Mesendoderm (in vitro differentiated cells): ENCODE data around the gene SLC25A12.
"Not testable (repeated sequence)": the region's sequence is repeated elsewhere in the genome, so short reads cannot be mapped to it uniquely, and the experiment has no call there.

Experiments
- DNase-seq: peaks from one replicate; pipeline ENCODE4 v3.0.0; 2013
- H2AK5ac ChIP-seq: 2 replicates; pipeline ENCODE4 v1.6.1; 2013; ENCODE audit warnings: low read length, inconsistent platforms
- H2BK120ac ChIP-seq: 2 replicates; pipeline ENCODE4 v1.6.1; 2013; ENCODE audit warnings: low read depth, mild to moderate bottlenecking, low read length, moderate library complexity, mixed read lengths
- H2BK15ac ChIP-seq: replicated peaks from 2 replicates; pipeline ENCODE4 v1.6.1; 2013; ENCODE audit warnings: low read depth, mild to moderate bottlenecking, moderate library complexity
- H2BK5ac ChIP-seq: 2 replicates; pipeline ENCODE4 v1.6.1; 2013; ENCODE audit warnings: low read length, inconsistent platforms
- H3K18ac ChIP-seq: 2 replicates; pipeline ENCODE4 v1.6.1; 2013; ENCODE audit warnings: mild to moderate bottlenecking, low read length, mixed read lengths
- H3K23ac ChIP-seq: one replicate; pipeline ENCODE4 v1.6.1; 2013; ENCODE audit warnings: low read length
- H3K27ac ChIP-seq: 2 replicates; pipeline ENCODE4 v1.5.1; 2013; ENCODE audit warnings: low read depth, mild to moderate bottlenecking, inconsistent platforms, low read length, moderate library complexity
- H3K27me3 ChIP-seq: 2 replicates; pipeline ENCODE4 v1.6.1; 2013; ENCODE audit warnings: low read length, control low read depth, mild to moderate bottlenecking, inconsistent platforms; ENCODE audit not compliant: insufficient read depth, poor library complexity
- H3K36me3 ChIP-seq: 2 replicates; pipeline ENCODE4 v1.6.1; 2013; ENCODE audit warnings: low read length, inconsistent platforms; ENCODE audit not compliant: control insufficient read depth, insufficient read depth
- H3K4ac ChIP-seq: one replicate; pipeline ENCODE4 v1.6.1; 2013; ENCODE audit warnings: low read depth, mild to moderate bottlenecking, low read length, moderate library complexity
- H3K4me1 ChIP-seq: 2 replicates; pipeline ENCODE4 v1.6.1; 2013; ENCODE audit warnings: low read depth, low read length, inconsistent platforms; ENCODE audit not compliant: control insufficient read depth
- H3K4me2 ChIP-seq: 2 replicates; pipeline ENCODE4 v1.6.1; 2013; ENCODE audit warnings: low read length
- H3K4me3 ChIP-seq: 2 replicates; pipeline ENCODE4 v1.5.1; 2013; ENCODE audit warnings: mild to moderate bottlenecking, low read length
- H3K56ac ChIP-seq: one replicate; pipeline ENCODE4 v1.6.1; 2013; ENCODE audit warnings: low read length
- H3K79me1 ChIP-seq: 2 replicates; pipeline ENCODE4 v1.6.1; 2013; ENCODE audit warnings: low read length, inconsistent platforms
- H3K79me2 ChIP-seq: 2 replicates; pipeline ENCODE4 v1.6.1; 2013; ENCODE audit warnings: mild to moderate bottlenecking, low read length; ENCODE audit not compliant: control insufficient read depth, insufficient read depth
- H3K9ac ChIP-seq: 2 replicates; pipeline ENCODE4 v1.6.1; 2013; ENCODE audit warnings: low read length, inconsistent platforms
- H4K5ac ChIP-seq: one replicate; pipeline ENCODE4 v1.6.1; 2013; ENCODE audit warnings: low read length
- H4K8ac ChIP-seq: one replicate; pipeline ENCODE4 v1.6.1; 2013; ENCODE audit warnings: low read depth, mild to moderate bottlenecking, control low read depth, low read length, moderate library complexity
- WGBS: extraction: QIAGEN DNeasy Blood & Tissue Kit; methylation state at CpG from one replicate; pipeline ENCODE4 v1.1.7; 2013; ENCODE audit warnings: low lambda C conversion rate, missing lambda C conversion rate; ENCODE audit not compliant: insufficient coverage; ENCODE audit errors: extremely low coverage; 5-methylcytosine and 5-hydroxymethylcytosine counted together

SLC25A12 gene

GRCh38 chr2:171913517-171913916, 19.5 kb upstream of the SLC25A12 start:
- H3K4me1 ChIP-seq, result no peaks in the 10 kb centered on the region
- no peak overlapping the region for H2BK120ac ChIP-seq
- no peaks in the 10 kb centered on the region for H3K79me2 ChIP-seq
- H3K4me2 ChIP-seq, result no peak overlapping the region
- H3K4me3 ChIP-seq, result no peak overlapping the region
- no peak overlapping the region for H3K9ac ChIP-seq
- no peak overlapping the region for H4K5ac ChIP-seq
- H3K36me3 ChIP-seq, result no peaks in the 10 kb centered on the region
- WGBS, result no CpG with 5 or more reads among the region's 3 CpGs
- no peak overlapping the region for H3K23ac ChIP-seq
- no peak overlapping the region for H3K18ac ChIP-seq
- DNase-seq, result no peak
- no peak overlapping the region for H2BK5ac ChIP-seq
- no peak overlapping the region for H2AK5ac ChIP-seq
- H3K27ac ChIP-seq, result no peak overlapping the region
- H2BK15ac ChIP-seq, result no peak overlapping the region
- H3K4ac ChIP-seq, result no peak overlapping the region
- no peaks in the 10 kb centered on the region for H3K79me1 ChIP-seq
- H3K27me3 ChIP-seq, result no peaks in the 10 kb centered on the region
- H4K8ac ChIP-seq, result no peak overlapping the region
- H3K56ac ChIP-seq, result no peak overlapping the region

GRCh38 chr2:171910494-171910893, 16.4 kb upstream of the SLC25A12 start:
- no peaks in the 10 kb centered on the region for H3K79me1 ChIP-seq
- H3K4me2 ChIP-seq, result no peak overlapping the region
- H3K79me2 ChIP-seq, result no peaks in the 10 kb centered on the region
- no peak overlapping the region for H2AK5ac ChIP-seq
- no peak overlapping the region for H3K4me3 ChIP-seq
- no peak overlapping the region for H3K56ac ChIP-seq
- H3K36me3 ChIP-seq, result no peaks in the 10 kb centered on the region
- H3K4me1 ChIP-seq, result no peaks in the 10 kb centered on the region
- H3K27ac ChIP-seq, result no peak overlapping the region
- H3K23ac ChIP-seq, result no peak overlapping the region
- no peak overlapping the region for H3K9ac ChIP-seq
- no peak overlapping the region for H3K18ac ChIP-seq
- no CpG with 5 or more reads among the region's 1 CpG for WGBS
- no peak for DNase-seq
- H2BK5ac ChIP-seq, result no peak overlapping the region
- H4K8ac ChIP-seq, result no peak overlapping the region
- H2BK15ac ChIP-seq, result no peak overlapping the region
- H3K27me3 ChIP-seq, result no peaks in the 10 kb centered on the region
- H2BK120ac ChIP-seq, result no peak overlapping the region
- no peak overlapping the region for H4K5ac ChIP-seq
- H3K4ac ChIP-seq, result no peak overlapping the region

GRCh38 chr2:171909266-171909665, 15.2 kb upstream of the SLC25A12 start:
- no peaks in the 10 kb centered on the region for H3K36me3 ChIP-seq
- no peak overlapping the region for H2BK120ac ChIP-seq
- no peak overlapping the region for H3K56ac ChIP-seq
- no peak for DNase-seq
- no peak overlapping the region for H3K4ac ChIP-seq
- H3K23ac ChIP-seq, result no peak overlapping the region
- H3K79me1 ChIP-seq, result no peaks in the 10 kb centered on the region
- no peaks in the 10 kb centered on the region for H3K4me1 ChIP-seq
- H3K4me2 ChIP-seq, result no peak overlapping the region
- H3K27me3 ChIP-seq, result no peaks in the 10 kb centered on the region
- no peak overlapping the region for H3K4me3 ChIP-seq
- no peak overlapping the region for H4K8ac ChIP-seq
- no peak overlapping the region for H3K9ac ChIP-seq
- no peak overlapping the region for H3K27ac ChIP-seq
- no peak overlapping the region for H4K5ac ChIP-seq
- no peak overlapping the region for H2BK15ac ChIP-seq
- no peak overlapping the region for H2AK5ac ChIP-seq
- no peak overlapping the region for H3K18ac ChIP-seq
- H3K79me2 ChIP-seq, result no peaks in the 10 kb centered on the region
- no CpG with 5 or more reads among the region's 3 CpGs for WGBS
- no peak overlapping the region for H2BK5ac ChIP-seq

- no peak overlapping the region for H4K8ac ChIP-seq
- H4K5ac ChIP-seq, result no peak overlapping the region
- no peak for DNase-seq
- no peak overlapping the region for H3K9ac ChIP-seq
- H2BK120ac ChIP-seq, result no peak overlapping the region
- no peak overlapping the region for H3K4ac ChIP-seq
- H3K4me3 ChIP-seq, result no peak overlapping the region
- no peak overlapping the region for H2BK5ac ChIP-seq
- H3K4me2 ChIP-seq, result no peak overlapping the region
- no peaks in the 10 kb centered on the region for H3K4me1 ChIP-seq
- no peaks in the 10 kb centered on the region for H3K36me3 ChIP-seq
- H3K79me1 ChIP-seq, result no peaks in the 10 kb centered on the region
- WGBS, result no CpG with 5 or more reads among the region's 1 CpG
- H3K56ac ChIP-seq, result no peak overlapping the region
- no peak overlapping the region for H2BK15ac ChIP-seq
- no peaks in the 10 kb centered on the region for H3K27me3 ChIP-seq
- H3K27ac ChIP-seq, result no peak overlapping the region
- H3K18ac ChIP-seq, result no peak overlapping the region
- H2AK5ac ChIP-seq, result no peak overlapping the region
- H3K79me2 ChIP-seq, result no peaks in the 10 kb centered on the region
- H3K23ac ChIP-seq, result no peak overlapping the region
These were observed 14.2 kb upstream of the SLC25A12 start for GRCh38 chr2:171908235-171908634.

GRCh38 chr2:171902840-171903420, 8.9 kb upstream of the SLC25A12 start:
- Histone ChIP-seq H3K9ac (no peak overlapping the region), H3K4me1 (no peaks in the 10 kb centered on the region), H3K36me3 (no peaks in the 10 kb centered on the region), H3K4me2 (no peak overlapping the region), H4K5ac (no peak overlapping the region), H2BK5ac (no peak overlapping the region), H3K4me3 (no peak overlapping the region), H3K27me3 (no peaks in the 10 kb centered on the region), H3K79me1 (no peaks in the 10 kb centered on the region), H3K18ac (no peak overlapping the region), H2AK5ac (no peak overlapping the region), H3K79me2 (no peaks in the 10 kb centered on the region), H3K27ac (no peak overlapping the region), H3K23ac (no peak overlapping the region), H4K8ac (no peak overlapping the region), H3K4ac (no peak overlapping the region), H2BK120ac (no peak overlapping the region), H3K56ac (no peak overlapping the region), H2BK15ac (no peak overlapping the region)
- DNase-seq, result no peak
- no CpG with 5 or more reads among the region's 2 CpGs for whole genome bisulfite sequencing

GRCh38 chr2:171899623-171900282, 5.7 kb upstream of the SLC25A12 start:
- H3K4ac ChIP-seq, H3K27ac ChIP-seq, H4K5ac ChIP-seq, H3K4me2 ChIP-seq, H2BK15ac ChIP-seq, H3K23ac ChIP-seq, H2BK120ac ChIP-seq, H3K27me3 ChIP-seq, H4K8ac ChIP-seq, H3K18ac ChIP-seq, H2BK5ac ChIP-seq, H2AK5ac ChIP-seq, H3K4me1 ChIP-seq, H3K79me1 ChIP-seq, H3K56ac ChIP-seq, H3K4me3 ChIP-seq, H3K36me3 ChIP-seq, H3K79me2 ChIP-seq, H3K9ac ChIP-seq, DNase-seq: not testable (repeated sequence)
- no CpG with 5 or more reads among the region's 58 CpGs for WGBS
